Measurements from ENCODE around the gene MAMDC4.

Gene MAMDC4

DNA sequence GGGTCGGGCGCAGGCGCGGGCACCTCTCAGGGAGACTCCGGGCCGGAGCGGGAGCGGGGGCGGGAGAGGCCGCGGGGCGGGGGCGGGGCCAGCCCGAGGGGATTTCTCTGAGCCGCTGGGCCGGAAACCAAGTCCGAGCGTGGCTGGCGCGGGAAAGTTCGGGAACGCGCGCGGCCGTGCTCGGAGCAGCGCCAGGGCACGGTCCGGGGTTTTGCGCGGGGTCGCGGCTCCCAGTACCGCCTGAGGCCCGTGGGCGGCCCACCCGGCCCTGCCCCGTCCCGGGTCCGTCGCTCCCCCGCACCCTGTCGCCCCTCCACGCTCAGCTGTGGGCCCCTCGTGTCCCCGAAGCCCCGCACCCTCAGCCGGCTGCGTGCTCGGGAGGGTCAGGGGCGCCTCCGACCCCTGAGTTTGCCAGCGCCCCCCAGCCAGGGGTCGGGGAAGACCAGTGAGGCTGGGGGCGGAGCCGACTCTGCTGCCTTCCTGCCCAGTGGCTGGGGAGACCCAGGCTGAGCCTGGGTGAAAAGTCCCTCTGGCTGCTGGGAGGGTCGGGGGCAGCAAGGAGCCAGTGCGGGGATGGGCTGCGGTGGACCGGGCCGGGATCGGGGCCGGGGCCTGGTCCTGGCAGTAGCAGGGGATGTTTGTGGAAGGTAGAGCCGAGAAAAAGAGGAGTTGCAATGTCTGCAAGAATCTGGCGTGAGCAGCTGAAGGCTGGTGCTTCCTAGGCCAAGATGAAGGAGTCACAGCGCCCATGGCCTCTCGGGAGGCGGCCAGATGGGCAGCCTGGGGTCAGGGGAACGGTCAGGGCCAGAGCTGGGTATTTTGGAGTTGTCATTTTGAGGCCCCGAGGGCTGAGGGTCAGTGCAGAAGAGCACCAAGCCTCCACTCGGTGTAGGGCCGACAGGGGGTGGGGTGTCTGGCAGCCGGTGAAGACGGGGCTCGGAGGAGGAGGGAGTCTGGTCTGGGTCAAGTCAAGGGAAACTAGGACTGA, 34.8 kb downstream of the MAMDC4 start:
- FAIRE-seq (no peak), DNase-seq (ENCODE audit: low spot score) (peak; percentile 11)

DNA sequence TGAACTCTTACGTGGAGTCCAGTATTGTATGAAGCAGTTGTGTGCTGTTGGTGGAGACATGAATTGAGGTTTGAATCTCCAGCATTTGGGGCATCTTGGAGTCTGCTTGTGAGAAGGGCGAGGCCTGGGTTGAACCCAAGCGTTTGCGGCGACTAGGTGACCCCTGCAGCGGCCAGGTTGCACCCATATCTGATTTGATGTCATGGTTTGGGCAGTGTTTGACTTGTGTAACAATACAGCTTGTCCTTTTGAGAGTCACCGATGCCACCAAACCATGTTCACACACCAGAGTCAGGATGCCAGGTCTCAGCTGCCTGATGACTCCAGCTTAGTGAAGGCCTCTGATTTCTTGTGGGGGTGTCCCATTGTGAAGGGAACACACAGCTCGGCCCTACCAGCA, 36.3 kb downstream of the MAMDC4 start:
- FAIRE-seq, result no peak
- DNase-seq (ENCODE audit: low spot score), result no peak

- FAIRE-seq, result no peak
- no peak for DNase-seq (ENCODE audit: low spot score)
Observed at GRCh38 chr9:136889858-136890257, 37.7 kb downstream of the MAMDC4 start.

- DNase-seq (ENCODE audit: low spot score) (no peak), FAIRE-seq (no peak)
Observed at GRCh38 chr9:136890661-136891060, 38.5 kb downstream of the MAMDC4 start.

DNA sequence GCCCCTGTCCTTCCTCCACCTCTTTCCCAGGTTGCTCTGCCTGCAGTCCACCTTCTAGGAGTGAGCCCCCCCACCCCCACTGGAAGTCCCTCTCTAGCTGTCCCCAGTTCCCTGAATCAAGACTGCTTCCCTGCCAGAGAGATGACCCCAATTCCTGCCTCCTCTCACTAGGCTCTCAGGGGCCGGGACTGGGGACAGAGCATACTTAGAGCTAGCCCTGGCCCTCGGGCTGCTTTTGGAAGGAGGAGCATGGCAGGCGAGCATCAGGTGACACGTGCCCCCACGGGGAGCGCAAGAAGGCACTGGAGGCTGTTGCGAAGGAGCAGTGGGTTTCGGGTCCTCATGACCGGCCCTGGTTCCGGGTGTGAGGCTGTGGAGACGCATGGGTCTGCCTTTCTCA, 43.9 kb downstream of the MAMDC4 start:
- FAIRE-seq (no peak), DNase-seq (ENCODE audit: low spot score) (no peak)

- no peak for DNase-seq (ENCODE audit: low spot score)
- FAIRE-seq, result no peak
Observed at GRCh38 chr9:136898483-136899100, 46.4 kb downstream of the MAMDC4 start.

GRCh38 chr9:136899196-136899595, 47.0 kb downstream of the MAMDC4 start:
- FAIRE-seq, result no peak
- DNase-seq (ENCODE audit: low spot score), result no peak

GRCh38 chr9:136900556-136900955, 48.4 kb downstream of the MAMDC4 start:
- DNase-seq (ENCODE audit: low spot score) (no peak), FAIRE-seq (no peak)

DNA sequence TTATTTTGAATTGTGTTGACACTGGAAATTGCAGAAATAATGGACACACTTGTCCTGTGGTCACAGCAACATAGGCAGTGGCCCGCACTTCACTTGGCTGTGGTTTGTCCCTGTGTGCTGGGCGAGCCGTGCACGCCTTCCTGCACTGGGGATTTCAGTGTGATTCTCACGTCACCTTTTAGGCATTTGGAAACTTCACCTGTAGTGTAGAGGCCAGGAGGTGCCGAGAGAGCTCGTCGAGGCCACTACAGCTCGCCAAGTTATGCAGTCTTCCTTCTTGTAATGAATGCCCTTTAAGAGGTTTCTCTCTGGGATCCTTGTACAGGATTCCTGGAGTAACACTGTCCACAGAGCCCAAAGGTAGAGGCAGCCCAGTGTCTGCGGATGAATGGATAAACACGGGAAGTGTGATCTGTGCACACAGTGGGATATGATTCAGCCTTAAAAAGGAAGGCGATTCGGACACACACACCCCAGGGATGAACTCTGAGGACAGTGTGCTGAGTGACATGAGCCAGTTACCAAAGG, 48.9 kb downstream of the MAMDC4 start:
- peak; percentile 78 for DNase-seq (ENCODE audit: low spot score)
- FAIRE-seq, result no peak

- DNase-seq (ENCODE audit: low spot score) (peak; percentile 98), FAIRE-seq (peak; percentile 90)
Observed at GRCh38 chr9:136901516-136902258, 49.5 kb downstream of the MAMDC4 start.

DNA sequence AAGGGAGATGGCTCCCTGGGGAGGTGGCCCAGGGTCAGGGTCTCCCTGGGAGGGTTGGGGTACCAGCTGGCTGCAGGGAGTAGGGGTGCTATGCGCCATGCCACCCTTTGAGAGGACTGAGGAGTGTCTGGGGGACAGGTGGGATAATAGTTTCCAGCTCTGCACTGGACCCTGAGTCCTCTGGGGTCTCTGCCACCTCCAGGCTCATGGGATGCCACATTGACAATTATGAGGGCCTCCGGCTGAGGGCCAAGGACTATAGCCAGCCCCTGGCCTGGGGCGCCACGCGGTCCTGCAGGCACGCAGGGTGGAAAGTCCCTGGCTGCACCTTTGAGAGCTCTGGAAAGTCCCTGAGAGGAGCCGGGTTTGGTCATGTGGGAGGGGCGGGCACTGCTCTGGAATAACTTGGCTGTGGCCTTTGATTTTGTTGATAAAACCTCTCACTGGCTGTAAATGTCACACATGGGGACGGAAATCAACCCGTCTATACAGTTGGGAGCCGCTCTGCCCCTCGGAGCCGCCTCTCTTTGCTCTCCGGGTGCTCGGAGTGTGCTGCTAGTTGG, 50.2 kb downstream of the MAMDC4 start:
- peak; percentile 87 for FAIRE-seq
- DNase-seq (ENCODE audit: low spot score), result peak; percentile 93

DNA sequence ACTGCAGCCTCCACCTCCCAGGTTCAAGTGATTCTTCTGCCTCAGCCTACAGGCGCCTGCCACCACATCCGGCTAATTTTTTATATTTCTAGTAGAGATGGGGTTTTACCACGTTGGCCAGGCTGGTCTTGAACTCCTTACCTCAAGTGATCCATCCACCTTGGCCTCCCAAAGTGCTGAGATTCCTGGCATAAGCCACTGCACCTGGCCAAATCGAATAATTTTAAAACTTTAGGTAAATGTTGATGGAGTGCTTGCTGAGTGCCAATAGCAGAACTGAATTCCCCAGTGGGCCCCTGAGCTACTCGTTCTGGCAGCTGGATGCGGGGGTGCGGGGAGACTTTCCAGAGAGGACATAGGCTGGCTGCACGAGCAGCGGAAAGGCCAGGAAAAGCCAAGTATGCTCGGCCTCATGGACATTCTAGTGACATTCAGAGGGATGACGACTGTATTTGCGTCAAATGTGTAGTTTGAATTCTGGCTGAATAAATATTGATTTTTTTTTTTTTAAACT, 51.0 kb downstream of the MAMDC4 start:
- FAIRE-seq (no peak), DNase-seq (ENCODE audit: low spot score) (no peak)

DNA sequence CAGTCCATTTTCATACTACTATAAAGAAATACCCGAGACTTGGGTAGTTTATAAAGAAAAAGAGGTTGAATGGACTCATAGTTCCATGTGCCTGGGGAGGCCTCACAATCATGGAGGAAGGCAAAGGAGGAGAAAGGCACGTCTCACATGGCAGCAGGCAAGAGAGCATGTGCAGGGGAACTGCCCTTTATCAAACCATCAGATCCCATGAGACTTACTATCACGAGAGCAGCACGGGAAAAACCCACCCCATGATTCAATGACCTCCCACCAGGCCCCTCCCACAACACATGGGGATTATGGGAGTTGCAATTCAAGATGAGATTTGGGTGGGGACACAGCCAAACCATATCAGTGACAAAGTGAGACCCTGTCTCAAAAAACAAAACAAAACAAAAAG, 54.1 kb downstream of the MAMDC4 start:
- DNase-seq (ENCODE audit: low spot score) (no peak), FAIRE-seq (no peak)

- FAIRE-seq (no peak), DNase-seq (ENCODE audit: low spot score) (no peak)
Observed at GRCh38 chr9:136907011-136907914, 55.1 kb downstream of the MAMDC4 start.

Measured in RCC 7860 (cell line).